SK-N-SH treated with all-trans-retinoic acid at 6 μM for 48 hours (cell line): ENCODE results near the gene BTG2.
A peak's percentile ranks its signal among the peaks of the same experiment; 100 is the strongest.

Experiments
- ARNTL ChIP-seq: fragments of 450-650 bp; formaldehyde crosslinking; IDR thresholded peaks from 2 replicates; pipeline ENCODE4 v1.5.0; 2020; ENCODE audit warnings: low read depth, mild to moderate bottlenecking, moderate library complexity, borderline replicate concordance
- CREB5 ChIP-seq: fragments of 250-450 bp; sonication (Bioruptor Pico); IDR thresholded peaks from 2 replicates; pipeline ENCODE4 v1.5.1; 2020; ENCODE audit warnings: low read depth, mild to moderate bottlenecking, moderate library complexity
- ESRRG ChIP-seq: fragments of 250-450 bp; sonication (Bioruptor Pico); IDR thresholded peaks from 2 replicates; pipeline ENCODE4 v1.6.1; 2021; ENCODE audit warnings: mild to moderate bottlenecking
- OSR1 ChIP-seq: fragments of 250-450 bp; sonication (Bioruptor Pico); IDR thresholded peaks from 2 replicates; pipeline ENCODE4 v1.8.0; 2022; ENCODE audit warnings: moderate library complexity, mild to moderate bottlenecking, inconsistent platforms
- RARB ChIP-seq: fragments of 250-450 bp; sonication (Bioruptor Pico); IDR thresholded peaks from 2 replicates; pipeline ENCODE4 v1.8.0; 2021; ENCODE audit warnings: mild to moderate bottlenecking, moderate library complexity
- TCF4 ChIP-seq: fragments of 250-450 bp; sonication (Bioruptor Pico); IDR thresholded peaks from 2 replicates; pipeline ENCODE4 v1.8.0; 2021; ENCODE audit warnings: mild to moderate bottlenecking, moderate library complexity, borderline replicate concordance
- TOX ChIP-seq: fragments of 250-450 bp; sonication (Bioruptor Pico); IDR thresholded peaks from 2 replicates; pipeline ENCODE4 v1.8.0; 2021; ENCODE audit warnings: mild to moderate bottlenecking, moderate library complexity, borderline replicate concordance
- ZFP3 ChIP-seq: fragments of 250-450 bp; sonication (Bioruptor Pico); IDR thresholded peaks from 2 replicates; pipeline ENCODE4 v1.5.0; 2020; ENCODE audit warnings: mild to moderate bottlenecking, moderate library complexity
- ZFP30 ChIP-seq: fragments of 450-650 bp; formaldehyde crosslinking; IDR thresholded peaks from 2 replicates; pipeline ENCODE4 v1.5.0; 2022; ENCODE audit warnings: mild to moderate bottlenecking, moderate library complexity
- ZNF70 ChIP-seq: fragments of 450-650 bp; formaldehyde crosslinking; IDR thresholded peaks from 2 replicates; pipeline ENCODE4 v1.5.0; 2020; ENCODE audit warnings: mild to moderate bottlenecking, moderate library complexity
- ZNF8 ChIP-seq: fragments of 450-650 bp; formaldehyde crosslinking; IDR thresholded peaks from 2 replicates; pipeline ENCODE4 v1.5.0; 2020; ENCODE audit warnings: mild to moderate bottlenecking, moderate library complexity

- TF ChIP-seq OSR1 (no peak), CREB5 (no peak), RARB (CRISPR knock-in tag) (no peak), ARNTL (CRISPR knock-in tag) (no peak), ZNF70 (no peak), TOX (CRISPR knock-in tag) (no peak), ZFP30 (CRISPR knock-in tag) (no peak), ZFP3 (CRISPR knock-in tag) (peak; percentile 60; the same call in 1 of the 2 replicates), ZNF8 (CRISPR knock-in tag) (no peak), ESRRG (CRISPR knock-in tag) (no peak), TCF4 (no peak)
Measured at GRCh38 chr1:203311368-203312301, 6.3 kb downstream of the BTG2 start.
